ENCODE data around the gene TAS2R14.

DNA sequence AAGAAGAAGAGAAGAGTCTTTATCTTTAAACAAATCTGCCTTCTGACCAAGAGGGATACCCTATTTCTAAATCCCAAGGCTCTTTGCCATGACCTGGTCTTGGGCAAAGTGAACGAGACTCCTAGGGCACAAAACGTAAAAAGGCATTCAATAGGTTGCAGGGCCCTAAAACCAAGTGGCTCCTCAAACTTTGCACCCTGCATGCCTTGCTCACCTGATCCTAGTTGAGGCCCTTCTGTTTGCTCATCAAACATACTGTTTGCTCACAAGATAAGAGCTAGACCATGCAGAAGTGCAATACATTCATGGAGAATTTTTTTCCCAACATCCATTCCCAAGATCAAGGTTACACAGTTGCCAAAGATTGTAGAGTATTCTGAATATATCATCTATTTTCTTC, 47.1 kb downstream of the TAS2R14 start:
- TF ChIP-seq, protein P1, sequence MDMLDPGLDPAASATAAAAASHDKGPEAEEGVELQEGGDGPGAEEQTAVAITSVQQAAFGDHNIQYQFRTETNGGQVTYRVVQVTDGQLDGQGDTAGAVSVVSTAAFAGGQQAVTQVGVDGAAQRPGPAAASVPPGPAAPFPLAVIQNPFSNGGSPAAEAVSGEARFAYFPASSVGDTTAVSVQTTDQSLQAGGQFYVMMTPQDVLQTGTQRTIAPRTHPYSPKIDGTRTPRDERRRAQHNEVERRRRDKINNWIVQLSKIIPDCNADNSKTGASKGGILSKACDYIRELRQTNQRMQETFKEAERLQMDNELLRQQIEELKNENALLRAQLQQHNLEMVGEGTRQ (IDR thresholded peaks at IDR 0.05; ENCODE audit: low read length) = no peak
- TF ChIP-seq KDM1A (IDR thresholded peaks at IDR 0.05; ENCODE audit: borderline replicate concordance, low read length) (no peak), TAF1 (IDR thresholded peaks at IDR 0.05; ENCODE audit: low read depth, low read length) (no peak), EP300 (IDR thresholded peaks at IDR 0.05; ENCODE audit: borderline replicate concordance in 1 of 2, low read depth in 2 of 2, low read length in 2 of 2) (no peak)

Measured in H1 (cell line).